MM.1S (cell line): ENCODE data around the gene CCDC18.

Source experiments
- DNase-seq: peaks from one replicate; pipeline ENCODE4 v3.0.0-alpha.2; 2015
- H2AFZ ChIP-seq: fragments of 300-600 bp; sonication (generic); 2 replicates; pipeline ENCODE4 v1.6.0; 2016; ENCODE audit warnings: antibody characterized with exemption, low read length
- H3F3A ChIP-seq: fragments of 300-600 bp; sonication (generic); 2 replicates; pipeline ENCODE4 v1.6.1; 2016; ENCODE audit warnings: mild to moderate bottlenecking, antibody characterized with exemption, low read length, moderate library complexity, mixed read lengths; ENCODE audit not compliant: insufficient read depth
- H3K27ac ChIP-seq: fragments of 300-600 bp; sonication (generic); 2 replicates; pipeline ENCODE4 v1.5.1; 2016; ENCODE audit warnings: mild to moderate bottlenecking, low read length
- H3K27me3 ChIP-seq: fragments of 300-600 bp; sonication (generic); replicated peaks from 2 replicates; pipeline ENCODE4 v1.6.0; 2016; ENCODE audit warnings: low read length; ENCODE audit not compliant: insufficient read depth
- H3K36me3 ChIP-seq: fragments of 300-600 bp; sonication (generic); replicated peaks from 2 replicates; pipeline ENCODE4 v1.6.1; 2016; ENCODE audit warnings: mild to moderate bottlenecking, low read length, mixed read lengths; ENCODE audit not compliant: insufficient read depth
- H3K4me1 ChIP-seq: fragments of 300-600 bp; sonication (generic); 2 replicates; pipeline ENCODE4 v1.6.1; 2016; ENCODE audit warnings: low read length, mixed read lengths
- H3K4me2 ChIP-seq: fragments of 300-600 bp; sonication (generic); 2 replicates; pipeline ENCODE4 v1.6.0; 2016; ENCODE audit warnings: low read depth, low read length
- H3K4me3 ChIP-seq: fragments of 300-600 bp; sonication (generic); 2 replicates; pipeline ENCODE4 v1.5.1; 2016; ENCODE audit warnings: low read length, mixed read lengths
- H3K79me2 ChIP-seq: fragments of 300-600 bp; sonication (generic); 2 replicates; pipeline ENCODE4 v1.6.1; 2016; ENCODE audit warnings: mixed run types, low read length, mixed read lengths
- H3K9ac ChIP-seq: fragments of 300-600 bp; sonication (generic); 2 replicates; pipeline ENCODE4 v1.6.1; 2016; ENCODE audit warnings: low read length, mixed read lengths
- H3K9me2 ChIP-seq: fragments of 300-600 bp; sonication (generic); replicated peaks from 2 replicates; pipeline ENCODE4 v1.6.1; 2016; ENCODE audit warnings: mild to moderate bottlenecking, low read length, mixed read lengths; ENCODE audit not compliant: insufficient read depth
- H3K9me3 ChIP-seq: fragments of 300-600 bp; sonication (generic); replicated peaks from 2 replicates; pipeline ENCODE4 v1.6.1; 2016; ENCODE audit warnings: mild to moderate bottlenecking, low read length, mixed read lengths; ENCODE audit not compliant: insufficient read depth
- H4K20me1 ChIP-seq: fragments of 300-600 bp; sonication (generic); 2 replicates; pipeline ENCODE4 v1.6.1; 2016; ENCODE audit warnings: mild to moderate bottlenecking, low read length, moderate library complexity, mixed read lengths; ENCODE audit not compliant: insufficient read depth
- EZH2 ChIP-seq: fragments of 300-600 bp; sonication (generic); optimal IDR thresholded peaks from 2 replicates; pipeline ENCODE3; 2017; ENCODE audit warnings: low read depth, mild to moderate bottlenecking, antibody characterized with exemption, low read length, mixed read lengths
- EZH2phosphoT487 ChIP-seq: fragments of 300-600 bp; sonication (generic); IDR thresholded peaks from 2 replicates; pipeline ENCODE4 v1.6.1; 2018; ENCODE audit warnings: antibody characterized with exemption, low read length
- TF ChIP-seq, protein P1 (sequence below): fragments of 300-600 bp; sonication (generic); IDR thresholded peaks from 2 replicates; pipeline ENCODE4 v1.5.1; 2016; ENCODE audit warnings: antibody characterized with exemption, low read length, mixed read lengths

Gene CCDC18, protein sequence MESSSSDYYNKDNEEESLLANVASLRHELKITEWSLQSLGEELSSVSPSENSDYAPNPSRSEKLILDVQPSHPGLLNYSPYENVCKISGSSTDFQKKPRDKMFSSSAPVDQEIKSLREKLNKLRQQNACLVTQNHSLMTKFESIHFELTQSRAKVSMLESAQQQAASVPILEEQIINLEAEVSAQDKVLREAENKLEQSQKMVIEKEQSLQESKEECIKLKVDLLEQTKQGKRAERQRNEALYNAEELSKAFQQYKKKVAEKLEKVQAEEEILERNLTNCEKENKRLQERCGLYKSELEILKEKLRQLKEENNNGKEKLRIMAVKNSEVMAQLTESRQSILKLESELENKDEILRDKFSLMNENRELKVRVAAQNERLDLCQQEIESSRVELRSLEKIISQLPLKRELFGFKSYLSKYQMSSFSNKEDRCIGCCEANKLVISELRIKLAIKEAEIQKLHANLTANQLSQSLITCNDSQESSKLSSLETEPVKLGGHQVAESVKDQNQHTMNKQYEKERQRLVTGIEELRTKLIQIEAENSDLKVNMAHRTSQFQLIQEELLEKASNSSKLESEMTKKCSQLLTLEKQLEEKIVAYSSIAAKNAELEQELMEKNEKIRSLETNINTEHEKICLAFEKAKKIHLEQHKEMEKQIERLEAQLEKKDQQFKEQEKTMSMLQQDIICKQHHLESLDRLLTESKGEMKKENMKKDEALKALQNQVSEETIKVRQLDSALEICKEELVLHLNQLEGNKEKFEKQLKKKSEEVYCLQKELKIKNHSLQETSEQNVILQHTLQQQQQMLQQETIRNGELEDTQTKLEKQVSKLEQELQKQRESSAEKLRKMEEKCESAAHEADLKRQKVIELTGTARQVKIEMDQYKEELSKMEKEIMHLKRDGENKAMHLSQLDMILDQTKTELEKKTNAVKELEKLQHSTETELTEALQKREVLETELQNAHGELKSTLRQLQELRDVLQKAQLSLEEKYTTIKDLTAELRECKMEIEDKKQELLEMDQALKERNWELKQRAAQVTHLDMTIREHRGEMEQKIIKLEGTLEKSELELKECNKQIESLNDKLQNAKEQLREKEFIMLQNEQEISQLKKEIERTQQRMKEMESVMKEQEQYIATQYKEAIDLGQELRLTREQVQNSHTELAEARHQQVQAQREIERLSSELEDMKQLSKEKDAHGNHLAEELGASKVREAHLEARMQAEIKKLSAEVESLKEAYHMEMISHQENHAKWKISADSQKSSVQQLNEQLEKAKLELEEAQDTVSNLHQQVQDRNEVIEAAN (N-terminal part only)

DNA sequence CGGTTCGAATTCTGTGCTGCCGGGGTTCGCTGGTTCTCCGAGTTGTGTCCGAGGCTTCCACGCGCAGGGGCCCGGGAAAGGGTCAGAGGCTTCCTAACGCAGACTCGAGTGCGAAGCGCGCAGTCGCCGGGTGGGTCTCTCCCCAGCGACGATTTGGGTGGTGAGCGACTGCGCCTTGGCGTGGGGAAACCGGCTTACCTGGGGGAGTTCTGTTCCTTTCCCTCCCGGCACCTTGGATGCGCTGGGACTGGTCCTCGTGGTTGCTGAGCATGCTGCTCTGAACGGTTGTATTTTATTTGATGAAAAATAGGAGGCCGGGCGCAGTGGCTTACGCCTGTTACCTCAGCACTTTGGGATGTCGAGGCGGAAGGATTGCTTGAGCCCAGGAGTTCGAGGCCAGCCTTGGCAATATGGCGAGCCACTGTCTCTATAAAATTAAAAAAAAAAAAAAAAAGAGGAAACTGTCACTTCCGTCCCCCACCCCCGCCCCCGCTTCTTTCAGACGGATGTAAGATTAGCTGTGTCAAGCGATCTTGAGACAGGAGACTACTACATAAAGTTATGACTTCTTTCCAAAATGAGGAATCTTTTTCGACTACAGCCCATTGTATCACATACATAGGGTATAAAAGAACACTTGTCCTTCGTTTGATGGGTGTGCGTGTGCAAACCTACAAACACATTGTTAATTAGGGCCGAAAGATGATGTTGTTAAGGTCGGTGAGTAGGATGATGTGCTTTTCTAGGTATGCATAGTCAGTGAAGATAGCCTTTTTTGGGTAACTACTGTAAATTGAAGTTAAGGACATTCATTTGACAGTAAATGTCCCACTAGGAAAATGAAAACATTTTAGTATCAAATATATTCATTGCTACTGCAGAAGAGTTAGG, at the start of gene CCDC18:
Gene CCDC18, plus strand, starts transcription at position 2 of the 891 bp plus-strand sequence. CDS start 2,638 bp downstream, outside the sequence.
- Histone ChIP-seq H3K9me2 (no peaks in the 10 kb centered on the region), H3K4me1 (no peaks in the 10 kb centered on the region), H3K27me3 (no peaks in the 10 kb centered on the region), H3K4me3 (peak within 1 kb of the TSS; percentile 72), H3K9me3 (no peaks in the 10 kb centered on the region), H3K27ac (peak within 1 kb of the TSS; percentile 88), H3K79me2 (peaks cover 49% of the 10 kb centered on the region), H3K36me3 (no peaks in the 10 kb centered on the region), H3K9ac (peak within 1 kb of the TSS; percentile 84), H2AFZ (peak within 1 kb of the TSS; percentile 61), H3F3A (peaks cover 8% of the 10 kb centered on the region; the same call in 1 of the 2 replicates), H4K20me1 (no peaks in the 10 kb centered on the region), H3K4me2 (peak within 1 kb of the TSS; percentile 69)
- TF ChIP-seq, protein P1, sequence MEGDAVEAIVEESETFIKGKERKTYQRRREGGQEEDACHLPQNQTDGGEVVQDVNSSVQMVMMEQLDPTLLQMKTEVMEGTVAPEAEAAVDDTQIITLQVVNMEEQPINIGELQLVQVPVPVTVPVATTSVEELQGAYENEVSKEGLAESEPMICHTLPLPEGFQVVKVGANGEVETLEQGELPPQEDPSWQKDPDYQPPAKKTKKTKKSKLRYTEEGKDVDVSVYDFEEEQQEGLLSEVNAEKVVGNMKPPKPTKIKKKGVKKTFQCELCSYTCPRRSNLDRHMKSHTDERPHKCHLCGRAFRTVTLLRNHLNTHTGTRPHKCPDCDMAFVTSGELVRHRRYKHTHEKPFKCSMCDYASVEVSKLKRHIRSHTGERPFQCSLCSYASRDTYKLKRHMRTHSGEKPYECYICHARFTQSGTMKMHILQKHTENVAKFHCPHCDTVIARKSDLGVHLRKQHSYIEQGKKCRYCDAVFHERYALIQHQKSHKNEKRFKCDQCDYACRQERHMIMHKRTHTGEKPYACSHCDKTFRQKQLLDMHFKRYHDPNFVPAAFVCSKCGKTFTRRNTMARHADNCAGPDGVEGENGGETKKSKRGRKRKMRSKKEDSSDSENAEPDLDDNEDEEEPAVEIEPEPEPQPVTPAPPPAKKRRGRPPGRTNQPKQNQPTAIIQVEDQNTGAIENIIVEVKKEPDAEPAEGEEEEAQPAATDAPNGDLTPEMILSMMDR = no peak
- TF ChIP-seq EZH2 (no peak), EZH2phosphoT487 (no peak)
- DNase-seq = peak; percentile 42

DNA sequence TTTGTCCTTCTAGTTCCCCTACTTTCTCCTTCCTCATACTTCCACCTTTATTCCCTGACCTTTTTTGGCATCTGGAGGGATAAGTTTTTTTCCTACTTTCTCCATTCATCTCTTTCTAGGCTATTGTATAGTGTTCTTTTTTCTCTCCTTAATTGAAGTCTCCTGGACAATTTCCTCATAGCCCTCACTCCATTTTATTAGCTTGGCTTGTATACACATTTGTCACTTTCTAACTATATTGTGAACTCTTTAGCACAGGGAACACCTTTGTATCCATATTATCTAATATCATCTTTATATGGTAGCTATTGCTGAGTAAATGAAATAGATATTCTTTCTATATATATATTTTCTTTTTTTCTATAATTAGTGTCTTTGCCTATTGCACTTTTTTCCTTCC, 47.9 kb upstream of the CCDC18 start:
- no peak overlapping the region for H2AFZ ChIP-seq
- H3K4me1 ChIP-seq = no peaks in the 10 kb centered on the region
- no peaks in the 10 kb centered on the region for H3K9me2 ChIP-seq
- no peak overlapping the region for H3K4me2 ChIP-seq
- no peak overlapping the region for H3K9ac ChIP-seq
- no peaks in the 10 kb centered on the region for H3F3A ChIP-seq
- H3K9me3 ChIP-seq = no peaks in the 10 kb centered on the region
- H3K27me3 ChIP-seq = no peaks in the 10 kb centered on the region
- no peaks in the 10 kb centered on the region for H4K20me1 ChIP-seq
- TF ChIP-seq, protein P1 = no peak
- no peak for TF ChIP-seq EZH2phosphoT487
- no peak for TF ChIP-seq EZH2
- H3K36me3 ChIP-seq = no peaks in the 10 kb centered on the region
- no peak overlapping the region for H3K4me3 ChIP-seq
- no peak for DNase-seq
- no peaks in the 10 kb centered on the region for H3K79me2 ChIP-seq
- no peak overlapping the region for H3K27ac ChIP-seq

DNA sequence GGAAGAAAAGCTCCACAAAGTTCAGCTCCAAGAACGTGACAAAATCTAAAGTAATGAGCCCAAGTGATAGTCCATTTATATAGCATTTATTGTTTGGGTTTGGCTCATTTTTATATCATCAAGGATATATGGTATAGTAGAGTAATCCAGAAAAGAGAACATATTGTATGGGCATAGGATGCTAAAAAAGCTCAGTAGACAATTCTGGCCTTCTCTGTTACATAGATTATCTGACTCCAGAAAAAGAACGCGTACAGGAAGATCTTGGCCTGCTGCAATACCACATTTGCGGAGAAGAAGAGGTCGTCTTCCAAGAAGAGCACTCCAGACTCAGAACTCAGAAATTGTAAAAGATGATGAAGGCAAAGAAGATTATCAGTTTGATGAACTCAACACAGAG, 44.1 kb upstream of the CCDC18 start:
- Histone ChIP-seq H4K20me1 (no peaks in the 10 kb centered on the region), H3K4me2 (no peak overlapping the region), H3F3A (no peaks in the 10 kb centered on the region), H3K36me3 (no peaks in the 10 kb centered on the region), H3K9me3 (no peaks in the 10 kb centered on the region), H3K79me2 (no peaks in the 10 kb centered on the region), H3K9me2 (no peaks in the 10 kb centered on the region), H3K9ac (no peak overlapping the region), H3K4me3 (no peak overlapping the region), H3K27ac (no peak overlapping the region), H3K27me3 (no peaks in the 10 kb centered on the region), H3K4me1 (no peaks in the 10 kb centered on the region), H2AFZ (no peak overlapping the region)
- DNase-seq = no peak
- no peak for TF ChIP-seq EZH2
- TF ChIP-seq EZH2phosphoT487 = no peak
- TF ChIP-seq, protein P1 = no peak
